Smooth muscle cell (in vitro differentiated cells): Measurements from ENCODE around the gene PTPRM. TPM values are rescaled to one million over a fixed set of nuclear protein-coding genes. Genes with fewer than 3 reads are reported as not detected.

Experiments used
- DNase-seq: peaks from one replicate; lab custom pipeline; 2025; ENCODE audit not compliant: unreplicated experiment; lab: John Stamatoyannopoulos, UW
- H2AFZ ChIP-seq: fragments of 200-600 bp; sonication (generic); 2 replicates; pipeline ENCODE4 v1.6.0; 2016; ENCODE audit warnings: antibody characterized with exemption, low read depth, mild to moderate bottlenecking
- H3F3A ChIP-seq: fragments of 200-600 bp; sonication (generic); 2 replicates; pipeline ENCODE4 v1.6.0; 2017; ENCODE audit warnings: antibody characterized with exemption, low read depth
- H3K27ac ChIP-seq: fragments of 200-600 bp; sonication (generic); 2 replicates; pipeline ENCODE4 v1.5.1; 2016; ENCODE audit warnings: low read depth, mild to moderate bottlenecking
- H3K27me3 ChIP-seq: fragments of 200-600 bp; sonication (generic); 2 replicates; pipeline ENCODE4 v1.6.1; 2016; ENCODE audit warnings: low read depth, mild to moderate bottlenecking
- H3K36me3 ChIP-seq: fragments of 200-600 bp; sonication (generic); 2 replicates; pipeline ENCODE4 v1.5.1; 2016; ENCODE audit warnings: low read depth
- H3K4me1 ChIP-seq: fragments of 200-600 bp; sonication (generic); 2 replicates; pipeline ENCODE4 v1.5.1; 2016; ENCODE audit warnings: low read depth
- H3K4me2 ChIP-seq: fragments of 200-600 bp; sonication (generic); 2 replicates; pipeline ENCODE4 v1.6.0; 2016; ENCODE audit warnings: mild to moderate bottlenecking
- H3K4me3 ChIP-seq: fragments of 200-600 bp; sonication (generic); 2 replicates; pipeline ENCODE4 v1.5.1; 2016; ENCODE audit warnings: mild to moderate bottlenecking
- H3K79me2 ChIP-seq: fragments of 200-600 bp; sonication (generic); 2 replicates; pipeline ENCODE4 v1.6.0; 2016; ENCODE audit warnings: low read depth, mild to moderate bottlenecking
- H3K9ac ChIP-seq: fragments of 200-600 bp; sonication (generic); 2 replicates; pipeline ENCODE4 v1.6.0; 2016; ENCODE audit warnings: low read depth
- H3K9me3 ChIP-seq: fragments of 200-600 bp; sonication (generic); replicated peaks from 2 replicates; pipeline ENCODE4 v1.5.1; 2016; ENCODE audit warnings: low read depth
- H4K20me1 ChIP-seq: fragments of 200-600 bp; sonication (generic); 2 replicates; pipeline ENCODE4 v1.6.0; 2016; ENCODE audit warnings: low read depth
- whole genome bisulfite sequencing: methylation state at CpG from one replicate; pipeline ENCODE4 v1.1.7; 2016; ENCODE audit warnings: low lambda C conversion rate; 5-methylcytosine and 5-hydroxymethylcytosine counted together
- polyA plus RNA-seq: library from polyadenylated mRNA; unstranded; fragments of >200 nt; fragmentation: Nextera tagmentation; extraction: Ambion mirVana; gene quantifications from 2 replicates; pipeline ENCODE4 v1.2.1, GENCODE V29; 2016
- total RNA-seq: library from RNA; depleted of rRNA; stranded (reverse); fragments of >200 nt; gene quantifications from 2 replicates; pipeline ENCODE4 v1.2.3, GENCODE V29; 2014
- TF ChIP-seq, protein P1 (sequence below): fragments of 200-600 bp; sonication (generic); IDR thresholded peaks from 2 replicates; pipeline ENCODE4 v1.5.1; 2017; ENCODE audit warnings: borderline replicate concordance, mild to moderate bottlenecking, antibody characterized with exemption; ENCODE audit not compliant: insufficient read depth, poor library complexity, severe bottlenecking

The PTPRM gene
- total and polyA plus RNA-seq, 2 experiments from 2014 or later, result 57.5 to 115 TPM

DNA sequence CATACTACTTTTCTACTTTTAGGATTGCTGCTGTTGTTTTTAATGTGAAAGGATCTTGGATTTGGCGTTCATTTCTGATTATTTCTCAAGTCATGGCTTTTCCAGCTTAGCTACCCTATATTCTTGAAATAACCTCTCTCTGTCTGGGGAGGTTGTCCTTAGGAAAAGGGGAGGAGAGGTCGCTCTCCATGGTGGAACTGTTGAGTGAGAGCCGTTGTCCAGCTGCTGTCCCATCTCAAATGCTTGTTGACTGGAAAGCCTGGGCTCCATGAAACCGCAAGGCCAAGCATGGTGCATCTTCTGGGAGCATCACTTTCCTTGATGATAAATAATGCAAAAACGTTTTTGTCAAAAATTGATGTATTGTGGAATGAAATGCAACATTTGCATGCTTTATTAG is 563.0 kb downstream of the PTPRM start:
- no peaks in the 10 kb centered on the region for H3K9me3 ChIP-seq
- no peaks in the 10 kb centered on the region for H3K79me2 ChIP-seq
- no peaks in the 10 kb centered on the region for H3F3A ChIP-seq
- no peak for DNase-seq
- H3K4me3 ChIP-seq, result no peak overlapping the region
- no peak overlapping the region for H3K27ac ChIP-seq
- no peaks in the 10 kb centered on the region for H3K4me1 ChIP-seq
- TF ChIP-seq, protein P1, sequence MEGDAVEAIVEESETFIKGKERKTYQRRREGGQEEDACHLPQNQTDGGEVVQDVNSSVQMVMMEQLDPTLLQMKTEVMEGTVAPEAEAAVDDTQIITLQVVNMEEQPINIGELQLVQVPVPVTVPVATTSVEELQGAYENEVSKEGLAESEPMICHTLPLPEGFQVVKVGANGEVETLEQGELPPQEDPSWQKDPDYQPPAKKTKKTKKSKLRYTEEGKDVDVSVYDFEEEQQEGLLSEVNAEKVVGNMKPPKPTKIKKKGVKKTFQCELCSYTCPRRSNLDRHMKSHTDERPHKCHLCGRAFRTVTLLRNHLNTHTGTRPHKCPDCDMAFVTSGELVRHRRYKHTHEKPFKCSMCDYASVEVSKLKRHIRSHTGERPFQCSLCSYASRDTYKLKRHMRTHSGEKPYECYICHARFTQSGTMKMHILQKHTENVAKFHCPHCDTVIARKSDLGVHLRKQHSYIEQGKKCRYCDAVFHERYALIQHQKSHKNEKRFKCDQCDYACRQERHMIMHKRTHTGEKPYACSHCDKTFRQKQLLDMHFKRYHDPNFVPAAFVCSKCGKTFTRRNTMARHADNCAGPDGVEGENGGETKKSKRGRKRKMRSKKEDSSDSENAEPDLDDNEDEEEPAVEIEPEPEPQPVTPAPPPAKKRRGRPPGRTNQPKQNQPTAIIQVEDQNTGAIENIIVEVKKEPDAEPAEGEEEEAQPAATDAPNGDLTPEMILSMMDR, result no peak
- H4K20me1 ChIP-seq, result peaks cover 4% of the 10 kb centered on the region
- H2AFZ ChIP-seq, result no peak overlapping the region
- WGBS, result 85% methylated on average over 5 of the region's 5 CpGs
- H3K36me3 ChIP-seq, result no peaks in the 10 kb centered on the region
- H3K27me3 ChIP-seq, result no peaks in the 10 kb centered on the region
- no peak overlapping the region for H3K9ac ChIP-seq
- no peak overlapping the region for H3K4me2 ChIP-seq

GRCh38 chr18:8133032-8133431 is 565.9 kb downstream of the PTPRM start:
- TF ChIP-seq, protein P1, result no peak
- no peaks in the 10 kb centered on the region for H3K79me2 ChIP-seq
- H4K20me1 ChIP-seq, result peaks cover 4% of the 10 kb centered on the region
- DNase-seq, result no peak
- no peaks in the 10 kb centered on the region for H3K4me1 ChIP-seq
- H3K9me3 ChIP-seq, result no peaks in the 10 kb centered on the region
- no peaks in the 10 kb centered on the region for H3F3A ChIP-seq
- no peak overlapping the region for H3K4me3 ChIP-seq
- no peak overlapping the region for H3K4me2 ChIP-seq
- no peak overlapping the region for H2AFZ ChIP-seq
- H3K27me3 ChIP-seq, result no peaks in the 10 kb centered on the region
- H3K9ac ChIP-seq, result no peak overlapping the region
- no peak overlapping the region for H3K27ac ChIP-seq
- H3K36me3 ChIP-seq, result no peaks in the 10 kb centered on the region

DNA sequence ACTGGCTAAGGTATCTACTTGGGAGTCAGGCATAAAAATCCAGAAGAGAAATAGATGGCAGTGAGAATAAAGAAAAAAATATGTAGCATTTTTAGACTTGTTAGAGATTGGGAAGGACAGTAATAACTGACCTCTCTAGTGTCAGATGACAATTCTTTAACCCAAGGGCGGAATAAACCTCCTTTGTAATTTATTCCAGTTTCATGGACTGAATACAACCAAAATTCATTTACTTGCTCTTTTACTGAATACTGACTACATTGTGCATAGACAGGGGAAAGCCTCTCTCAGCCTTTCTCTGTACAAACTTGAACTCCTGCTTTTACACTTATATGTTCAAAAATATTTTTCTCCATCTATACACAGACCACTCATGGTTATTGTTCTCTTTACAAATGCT is 566.8 kb downstream of the PTPRM start:
- Histone ChIP-seq H3K4me3 (no peak overlapping the region), H3K9ac (no peak overlapping the region), H3K79me2 (no peaks in the 10 kb centered on the region), H3K27me3 (no peaks in the 10 kb centered on the region), H2AFZ (no peak overlapping the region), H3K9me3 (no peaks in the 10 kb centered on the region), H3K4me1 (no peaks in the 10 kb centered on the region), H3K27ac (no peak overlapping the region), H3F3A (no peaks in the 10 kb centered on the region), H3K36me3 (no peaks in the 10 kb centered on the region), H3K4me2 (no peak overlapping the region), H4K20me1 (peaks cover 4% of the 10 kb centered on the region)
- no peak for DNase-seq
- WGBS, result 100% methylated on average over 1 of the region's 1 CpG
- TF ChIP-seq, protein P1, result no peak

- H3K4me1 ChIP-seq, result no peaks in the 10 kb centered on the region
- H3K36me3 ChIP-seq, result no peaks in the 10 kb centered on the region
- no peak overlapping the region for H3K9ac ChIP-seq
- peaks cover 9% of the 10 kb centered on the region for H3F3A ChIP-seq
- no peak for DNase-seq
- H3K9me3 ChIP-seq, result no peaks in the 10 kb centered on the region
- no peaks in the 10 kb centered on the region for H3K79me2 ChIP-seq
- no peak overlapping the region for H3K4me3 ChIP-seq
- no peaks in the 10 kb centered on the region for H4K20me1 ChIP-seq
- TF ChIP-seq, protein P1, result no peak
- no peak overlapping the region for H2AFZ ChIP-seq
- WGBS, result 80% methylated on average over 10 of the region's 10 CpGs
- no peaks in the 10 kb centered on the region for H3K27me3 ChIP-seq
- H3K27ac ChIP-seq, result no peak overlapping the region
- H3K4me2 ChIP-seq, result no peak overlapping the region
Observed at GRCh38 chr18:8139127-8139527, 572.0 kb downstream of the PTPRM start.
